Stimulated activated CD4-positive, alpha-beta T cell treated with anti-CD3 and anti-CD28 coated beads, TNF-alpha, amount 100 ng/mL, for 24 hours (primary cell): Measurements from ENCODE around the gene MED13L.

Experiments
- DNase-seq, 3 experiments: peaks; one replicate each; pipeline ENCODE4 v3.0.0-alpha.2; 2020; ENCODE audit warnings: low read depth in 3 of 3

MED13L gene

GRCh38 chr12:115973968-115974724 lies 303.3 kb downstream of the MED13L start:
- no peak for DNase-seq

DNA sequence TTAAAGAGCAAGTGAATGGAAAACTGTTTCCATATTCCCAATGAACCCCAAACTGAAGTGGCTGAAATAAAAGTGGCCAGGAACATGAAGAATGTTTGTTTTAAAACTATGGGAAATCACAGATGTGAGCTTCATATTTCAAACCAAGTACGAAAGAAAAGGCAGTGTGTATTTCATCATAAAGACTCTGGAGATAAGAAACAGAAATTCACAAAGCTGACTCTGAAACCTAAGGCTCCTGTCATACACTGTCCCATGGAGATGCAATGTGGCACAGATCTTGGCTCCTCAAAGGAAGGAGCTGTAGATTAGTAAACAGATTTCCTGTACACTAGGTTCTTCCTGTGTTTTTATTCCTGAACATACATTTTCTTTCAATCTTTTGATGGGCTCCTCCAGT lies 304.4 kb downstream of the MED13L start:
- DNase-seq, result no peak

- DNase-seq, result no peak
These were observed 305.3 kb downstream of the MED13L start for GRCh38 chr12:115972241-115972640.

DNA sequence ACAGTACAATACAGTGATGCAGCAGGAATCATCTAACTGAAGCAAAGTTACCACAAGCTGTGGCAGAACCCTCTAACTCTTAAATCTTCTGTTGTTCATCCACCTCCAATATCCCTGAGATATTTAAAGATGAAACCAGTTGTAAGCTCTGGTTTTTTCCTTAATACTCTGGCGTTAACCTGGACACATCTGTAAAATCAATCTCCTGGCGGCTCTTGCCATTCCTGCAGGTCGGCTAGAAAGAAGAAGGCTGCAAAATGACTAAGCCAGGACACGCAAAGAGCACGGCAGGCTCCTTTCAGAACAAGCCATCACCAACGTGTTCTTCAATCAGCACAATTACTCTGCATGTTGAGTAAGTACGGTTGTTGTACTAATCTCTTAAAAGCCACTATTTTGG lies 309.3 kb downstream of the MED13L start:
- no peak for DNase-seq

DNA sequence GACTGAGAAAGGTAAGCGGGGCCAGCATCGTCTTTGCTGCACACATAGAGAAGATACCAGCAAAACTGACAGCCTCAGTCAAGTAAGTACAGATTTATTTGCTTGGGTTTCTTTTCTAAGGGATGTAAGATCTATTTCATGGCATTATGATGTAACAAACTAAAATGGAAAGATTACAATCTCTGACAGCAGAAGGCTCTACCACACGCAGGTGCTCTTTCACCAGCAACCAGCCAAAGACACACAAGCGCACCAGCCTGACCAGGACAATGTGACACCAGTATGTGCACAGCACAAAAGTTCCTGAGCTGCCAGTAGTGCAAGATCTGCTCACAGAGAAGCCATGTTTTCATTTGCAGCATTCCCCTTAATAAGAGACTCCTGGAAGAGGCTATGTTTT lies 311.1 kb downstream of the MED13L start:
- DNase-seq, result no peak

GRCh38 chr12:115964626-115965025 lies 312.9 kb downstream of the MED13L start:
- DNase-seq, result no peak

GRCh38 chr12:115964214-115964613 lies 313.3 kb downstream of the MED13L start:
- no peak for DNase-seq

DNA sequence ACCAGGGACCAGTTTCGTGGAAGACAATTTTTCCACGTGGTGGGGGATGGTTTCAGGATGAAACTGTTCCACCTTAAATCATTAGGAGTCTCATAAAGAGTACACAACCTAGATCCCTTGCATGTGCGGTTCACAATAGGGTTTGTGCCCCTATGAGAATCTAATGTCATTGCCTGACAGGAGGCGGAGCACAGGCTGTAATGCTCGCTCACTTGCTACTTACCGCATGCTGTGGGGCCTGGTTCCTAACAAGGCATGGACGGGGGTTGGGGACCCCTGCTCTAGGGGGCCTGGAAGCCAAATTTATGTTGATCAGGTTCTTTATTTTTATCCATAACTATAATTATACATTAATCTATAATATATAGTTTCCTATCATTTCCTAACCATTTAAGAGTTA lies 315.3 kb downstream of the MED13L start:
- DNase-seq, result no peak

- no peak for DNase-seq
These were observed 316.4 kb downstream of the MED13L start for GRCh38 chr12:115960868-115961802.

DNA sequence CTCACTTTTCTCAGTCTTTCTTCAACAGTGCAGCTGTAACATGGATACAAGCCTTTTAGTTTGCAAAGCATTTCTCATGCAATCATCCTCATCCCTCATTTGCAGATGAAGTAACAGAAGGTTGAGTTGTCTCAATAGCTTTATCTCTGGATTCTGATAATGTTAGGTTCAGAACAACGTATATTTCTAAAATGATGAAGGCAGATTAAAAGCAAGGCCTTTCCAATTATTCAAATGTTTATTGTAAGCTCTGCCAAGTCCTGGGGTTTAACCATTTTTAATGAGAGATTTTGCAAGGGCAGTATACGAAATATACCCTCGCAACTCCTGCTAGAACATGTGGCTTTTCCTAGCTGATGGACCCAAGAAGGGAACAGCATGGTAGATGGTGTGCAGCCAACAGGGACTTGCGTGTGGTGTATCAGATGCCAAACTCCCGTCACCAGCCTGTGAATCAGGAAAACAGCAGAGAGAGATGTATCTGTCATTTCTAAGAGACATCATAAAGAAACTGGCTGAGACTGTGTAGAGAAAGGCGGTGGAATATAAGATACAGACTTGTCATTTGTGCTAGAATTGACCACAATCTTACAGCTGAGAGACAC lies 319.7 kb downstream of the MED13L start:
- no peak for DNase-seq

DNA sequence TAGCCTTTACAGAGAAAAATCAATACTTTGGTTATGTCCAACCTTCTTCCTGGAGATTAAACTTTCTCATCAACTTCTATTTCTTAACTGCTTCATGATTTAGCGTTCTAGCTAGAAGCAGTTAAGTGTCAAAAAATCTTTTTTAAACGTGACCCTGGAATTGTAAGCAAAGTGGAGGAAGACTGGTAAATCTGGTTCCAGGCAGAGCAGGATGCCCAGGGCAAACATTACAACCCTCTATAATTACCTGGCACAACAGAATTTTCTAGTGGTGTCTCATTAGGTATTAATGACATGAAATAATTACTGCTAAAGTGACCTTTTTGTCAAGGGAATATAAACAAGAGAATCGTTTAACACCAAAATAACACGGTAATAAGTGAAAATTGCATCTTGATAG lies 320.8 kb downstream of the MED13L start:
- no peak for DNase-seq

DNA sequence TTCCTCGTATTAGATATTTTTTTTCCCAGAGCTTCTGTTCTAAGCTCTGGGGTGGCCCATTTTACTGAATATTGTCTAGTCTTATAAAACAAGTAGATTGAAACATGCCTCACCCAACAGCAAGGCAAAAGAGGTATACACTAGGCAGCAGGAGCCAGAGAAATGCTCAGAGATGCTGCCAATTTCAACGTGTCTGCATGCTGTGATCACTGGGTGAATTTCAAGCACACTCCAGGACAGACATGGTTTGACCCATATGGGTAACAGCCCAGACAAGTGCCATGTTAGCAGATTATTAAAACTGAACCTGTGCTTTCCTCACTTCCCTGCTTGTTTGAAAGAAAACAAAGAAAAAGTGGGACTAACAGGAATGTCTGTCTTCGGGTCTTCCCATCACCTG lies 321.3 kb downstream of the MED13L start:
- no peak for DNase-seq

- DNase-seq, result no peak
These were observed 324.0 kb downstream of the MED13L start for GRCh38 chr12:115953450-115953849.

DNA sequence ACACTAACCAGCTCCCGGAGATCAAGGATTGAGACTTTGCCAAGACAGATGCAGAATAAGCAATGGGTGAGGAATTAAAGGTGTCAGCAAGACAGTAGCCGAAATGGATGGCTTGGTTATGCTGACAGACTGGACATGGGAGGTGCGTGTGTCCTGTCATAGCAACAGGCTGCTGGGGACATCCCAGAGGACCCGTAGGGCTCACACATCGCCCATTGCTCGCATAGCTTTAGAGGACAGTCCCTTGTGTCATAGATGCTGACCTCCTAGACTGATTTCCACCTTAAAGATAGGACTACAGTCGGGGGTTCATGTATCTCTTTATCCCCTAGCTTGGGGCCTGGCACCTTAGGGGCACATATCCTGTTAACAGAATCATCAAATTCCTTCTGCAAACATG lies 324.5 kb downstream of the MED13L start:
- no peak for DNase-seq

DNA sequence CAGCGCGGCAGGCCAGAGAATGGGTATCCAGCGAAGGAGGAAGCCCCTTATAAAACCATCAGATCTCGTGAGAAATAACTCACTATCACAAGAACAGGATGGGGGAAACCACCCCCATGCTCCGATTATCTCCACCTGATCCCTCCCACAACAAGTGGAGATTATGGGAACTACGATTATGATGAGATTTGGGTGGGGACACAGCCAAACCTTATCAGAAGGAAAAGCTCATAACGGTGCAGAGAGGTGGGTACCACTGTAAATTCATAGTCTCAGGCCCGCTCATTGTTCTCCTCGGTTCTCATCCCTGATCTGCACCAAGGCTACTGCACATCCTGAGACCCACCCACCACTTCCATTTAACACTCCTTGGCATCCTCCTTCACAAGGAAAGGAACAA lies 326.5 kb downstream of the MED13L start:
- no peak for DNase-seq

- DNase-seq, result no peak
These were observed 327.8 kb downstream of the MED13L start for GRCh38 chr12:115949675-115950074.

GRCh38 chr12:115947696-115948062 lies 329.8 kb downstream of the MED13L start:
- DNase-seq, result no peak

GRCh38 chr12:115946867-115947695 lies 330.4 kb downstream of the MED13L start:
- DNase-seq, result no peak

DNA sequence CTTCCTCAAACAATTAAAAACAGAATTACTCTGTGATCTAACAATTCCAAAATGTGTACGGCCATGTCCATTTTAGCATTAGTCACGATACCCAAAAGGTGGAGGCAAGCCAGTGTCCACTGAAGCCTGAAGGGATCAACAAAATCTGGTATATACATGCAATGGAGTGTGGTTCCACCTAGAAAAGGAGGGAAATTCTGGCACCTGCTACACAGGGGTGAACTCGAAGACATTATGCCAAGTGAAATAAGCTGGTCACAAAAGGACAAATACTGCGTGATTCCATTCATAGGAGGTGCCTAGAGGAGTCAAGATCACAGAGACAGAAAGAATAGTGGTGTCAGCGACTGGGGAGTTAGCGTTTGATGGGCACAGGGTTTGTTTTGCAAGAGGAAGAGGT lies 331.4 kb downstream of the MED13L start:
- DNase-seq, result no peak

DNA sequence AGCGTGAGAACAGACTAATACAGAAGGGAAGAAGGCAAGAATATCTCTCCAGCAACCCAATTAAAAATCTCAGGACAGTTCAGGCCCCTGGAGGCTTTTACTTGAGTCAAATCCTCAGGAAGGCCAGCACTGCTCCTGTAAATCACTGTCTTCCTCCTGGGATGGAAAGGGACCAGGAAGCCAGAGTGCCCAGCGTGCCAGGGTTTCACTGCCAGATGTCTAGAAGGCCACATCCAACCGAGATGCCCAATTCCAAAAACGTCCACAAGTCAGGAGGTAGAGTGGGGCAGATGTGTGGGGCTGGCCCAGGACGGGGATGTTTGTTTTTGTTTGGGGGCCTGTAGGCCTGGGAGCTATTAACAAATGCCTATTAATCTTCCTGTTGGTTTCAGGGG lies 332.0 kb downstream of the MED13L start:
- no peak for DNase-seq

DNA sequence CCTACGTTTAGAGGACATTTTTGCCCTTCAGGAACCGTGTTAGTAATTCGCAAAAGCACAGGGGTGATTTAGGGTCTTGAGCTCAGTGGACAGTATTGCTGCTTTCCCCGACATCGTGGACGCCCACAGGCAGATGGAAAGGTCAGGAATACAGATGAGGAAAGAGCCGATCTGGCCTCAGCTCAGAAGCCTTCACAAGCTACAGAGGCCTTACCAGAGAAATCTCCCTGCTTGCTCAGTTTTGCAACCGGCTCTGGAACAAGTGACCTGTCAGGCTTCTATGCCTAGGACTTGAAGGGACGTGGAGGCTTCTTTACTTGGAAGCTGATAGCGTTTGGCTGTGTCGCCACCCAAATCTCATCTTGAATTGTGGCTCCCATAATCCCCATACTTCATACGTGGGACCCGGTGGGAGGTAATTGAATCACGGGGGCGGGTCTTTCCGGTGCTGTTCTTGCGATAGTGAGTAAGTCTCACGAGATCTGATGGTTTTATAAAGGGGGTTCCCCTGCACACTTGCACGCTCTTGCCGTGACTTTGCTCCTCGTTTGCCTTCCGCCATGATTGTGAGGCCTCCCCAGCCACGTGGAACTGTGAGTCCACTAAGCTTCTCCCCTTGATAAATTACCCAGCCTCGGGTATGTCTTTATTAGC lies 332.5 kb downstream of the MED13L start:
- no peak for DNase-seq
